T-helper 2 cell treated with Interferon-gamma antibody and Interleukin-4, amounts not matched to agents 5 μg/mL and 100 μg/mL, for 36 hours (primary cell): ENCODE data around the gene CCL18.
"Not testable (repeated sequence)": the region's sequence is repeated elsewhere in the genome, so short reads cannot be mapped to it uniquely, and the experiment has no call there.

Source experiments
- DNase-seq: peaks from one replicate; pipeline ENCODE4 v3.0.0; 2021; ENCODE audit warnings: low spot score
- H3K27ac Mint-ChIP-seq: one replicate; pipeline ENCODE4 v1.8.0; 2021; ENCODE audit warnings: mild to moderate bottlenecking, mixed read lengths
- H3K27me3 Mint-ChIP-seq: one replicate; pipeline ENCODE4 v1.8.0; 2021; ENCODE audit warnings: low read depth, mixed read lengths
- H3K36me3 Mint-ChIP-seq: one replicate; pipeline ENCODE4 v1.8.0; 2021; ENCODE audit warnings: low read depth, mixed read lengths
- H3K4me1 Mint-ChIP-seq: one replicate; pipeline ENCODE4 v1.8.0; 2021; ENCODE audit warnings: low read depth, mixed read lengths
- H3K4me3 Mint-ChIP-seq: one replicate; pipeline ENCODE4 v1.8.0; 2022; ENCODE audit warnings: mild to moderate bottlenecking, moderate library complexity, mixed read lengths
- H3K9me3 Mint-ChIP-seq: one replicate; pipeline ENCODE4 v1.8.0; 2021; ENCODE audit warnings: mixed read lengths

CCL18 gene

DNA sequence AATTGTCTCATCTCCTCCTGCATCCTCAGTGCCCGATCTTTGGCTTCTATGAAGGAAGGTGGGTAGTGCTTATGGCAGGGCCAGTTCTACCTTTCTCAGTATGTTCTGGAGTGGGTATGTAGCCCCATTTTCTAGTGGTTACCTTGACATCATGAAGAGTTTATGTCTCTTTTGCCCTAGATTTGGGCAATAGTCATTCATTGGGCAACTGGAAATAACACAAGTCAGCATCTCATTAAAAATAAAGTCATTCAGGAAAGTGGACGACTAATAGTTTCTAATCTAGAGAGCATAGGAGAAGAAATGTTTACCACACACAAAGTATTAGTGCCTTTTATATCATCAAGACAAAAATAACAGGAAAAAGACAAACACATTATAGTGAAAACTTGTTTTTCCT, 19.6 kb downstream of the CCL18 start:
- not testable (repeated sequence) for H3K9me3 Mint-ChIP-seq, H3K27ac Mint-ChIP-seq, H3K36me3 Mint-ChIP-seq, DNase-seq, H3K4me3 Mint-ChIP-seq
- Mint-ChIP-seq H3K27me3 (peaks cover 14% of the 10 kb centered on the region), H3K4me1 (peaks cover 16% of the 10 kb centered on the region)

DNA sequence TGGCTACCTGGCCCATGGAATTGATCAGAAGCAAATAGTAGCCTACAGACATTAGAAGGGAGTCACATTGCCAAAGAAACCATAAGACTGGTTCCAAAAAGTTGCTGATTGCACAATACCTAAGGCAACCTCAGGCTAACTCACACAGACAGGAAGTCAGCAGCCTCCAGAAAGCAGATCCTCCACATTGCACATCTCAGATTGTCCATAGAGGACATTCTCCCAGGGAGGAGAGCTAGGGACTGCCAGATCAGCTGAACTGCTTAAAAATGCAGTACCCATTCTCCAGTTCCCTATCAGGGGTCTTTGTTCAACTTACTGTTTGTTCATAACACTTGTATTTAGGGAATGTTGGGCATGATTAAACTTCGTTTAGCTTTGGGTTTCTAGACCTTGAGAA, 21.7 kb downstream of the CCL18 start:
- Mint-ChIP-seq H3K9me3 (no peaks in the 10 kb centered on the region), H3K4me3 (no peak overlapping the region), H3K36me3 (no peaks in the 10 kb centered on the region), H3K4me1 (peaks cover 28% of the 10 kb centered on the region), H3K27ac (no peak overlapping the region), H3K27me3 (peaks cover 9% of the 10 kb centered on the region)
- DNase-seq = no peak

DNA sequence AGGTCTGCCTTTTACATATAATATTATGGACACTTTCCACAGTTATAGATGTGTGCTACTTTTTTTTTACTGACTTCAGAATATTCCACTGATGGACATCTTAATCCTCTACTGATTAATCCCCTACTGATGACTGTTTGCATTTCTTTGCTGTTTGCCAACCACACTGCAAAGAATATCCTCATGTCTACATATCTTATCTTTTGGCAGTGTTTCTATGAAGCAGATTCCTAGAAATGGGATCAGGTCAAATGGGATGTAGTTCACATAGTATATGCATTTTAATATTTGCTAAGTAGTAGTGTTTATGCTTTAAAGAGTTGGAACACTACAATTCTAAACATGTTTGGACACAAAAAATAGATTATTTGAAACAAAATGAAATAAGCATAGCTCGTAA, 22.7 kb downstream of the CCL18 start:
- no peak for DNase-seq
- Mint-ChIP-seq H3K4me1 (peaks cover 32% of the 10 kb centered on the region), H3K36me3 (no peaks in the 10 kb centered on the region), H3K27ac (no peak overlapping the region), H3K4me3 (no peak overlapping the region), H3K27me3 (peaks cover 14% of the 10 kb centered on the region), H3K9me3 (no peaks in the 10 kb centered on the region)

DNA sequence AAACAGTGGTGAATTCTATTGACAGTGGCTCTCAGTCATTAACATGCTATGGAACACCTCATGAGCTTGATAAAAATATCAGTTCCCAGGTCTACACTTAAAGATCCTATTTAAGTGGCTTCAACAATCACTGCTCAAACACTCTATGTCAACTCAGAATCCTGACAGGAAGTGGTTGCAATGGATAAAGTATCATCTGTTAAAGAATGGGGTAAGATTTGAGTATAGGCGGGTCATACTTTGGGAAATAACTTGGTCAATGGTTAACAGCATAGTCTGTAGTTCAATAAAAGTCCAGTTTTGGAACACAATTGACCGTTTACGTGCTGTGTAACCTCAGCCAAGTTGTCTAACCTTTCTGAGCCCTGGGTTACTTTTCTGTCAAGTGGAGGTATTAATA, 23.4 kb downstream of the CCL18 start:
- Mint-ChIP-seq H3K27me3 (peaks cover 15% of the 10 kb centered on the region), H3K4me1 (peaks cover 29% of the 10 kb centered on the region)
- not testable (repeated sequence) for H3K4me3 Mint-ChIP-seq, H3K36me3 Mint-ChIP-seq, H3K9me3 Mint-ChIP-seq, DNase-seq, H3K27ac Mint-ChIP-seq

DNA sequence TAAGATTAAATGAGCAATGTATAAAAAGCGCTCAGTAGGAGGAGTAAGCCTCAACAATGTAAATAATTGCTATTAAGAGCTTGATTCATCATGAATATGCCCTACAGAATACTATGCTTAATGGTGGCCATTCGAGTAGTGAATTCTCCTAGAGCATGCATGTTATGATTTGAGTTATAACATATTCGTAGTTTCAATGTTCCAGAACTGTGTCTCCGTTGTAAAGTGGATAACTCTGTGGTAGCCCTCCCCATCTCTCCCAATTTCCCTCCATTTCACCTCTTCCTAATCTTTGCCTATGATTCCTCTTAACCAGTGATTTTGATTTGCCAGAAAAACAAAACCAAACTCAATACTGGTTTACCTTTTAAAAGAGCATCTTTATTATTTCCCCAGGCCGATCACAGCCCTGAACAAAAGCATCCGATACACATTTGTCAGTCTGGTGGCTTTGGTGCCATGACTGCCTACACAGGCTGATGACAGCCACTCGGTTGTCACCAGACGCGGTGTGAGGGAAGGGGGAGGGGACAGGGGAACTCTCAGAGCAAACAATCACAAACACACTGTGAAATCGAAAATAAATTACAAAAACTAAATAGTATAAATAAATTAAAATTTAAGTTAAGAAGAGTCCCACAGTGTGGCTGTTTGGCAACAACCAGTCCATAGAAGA, 24.0 kb downstream of the CCL18 start:
- peaks cover 15% of the 10 kb centered on the region for H3K27me3 Mint-ChIP-seq
- peaks cover 29% of the 10 kb centered on the region for H3K4me1 Mint-ChIP-seq
- not testable (repeated sequence) for H3K36me3 Mint-ChIP-seq, H3K9me3 Mint-ChIP-seq, H3K27ac Mint-ChIP-seq, H3K4me3 Mint-ChIP-seq, DNase-seq

DNA sequence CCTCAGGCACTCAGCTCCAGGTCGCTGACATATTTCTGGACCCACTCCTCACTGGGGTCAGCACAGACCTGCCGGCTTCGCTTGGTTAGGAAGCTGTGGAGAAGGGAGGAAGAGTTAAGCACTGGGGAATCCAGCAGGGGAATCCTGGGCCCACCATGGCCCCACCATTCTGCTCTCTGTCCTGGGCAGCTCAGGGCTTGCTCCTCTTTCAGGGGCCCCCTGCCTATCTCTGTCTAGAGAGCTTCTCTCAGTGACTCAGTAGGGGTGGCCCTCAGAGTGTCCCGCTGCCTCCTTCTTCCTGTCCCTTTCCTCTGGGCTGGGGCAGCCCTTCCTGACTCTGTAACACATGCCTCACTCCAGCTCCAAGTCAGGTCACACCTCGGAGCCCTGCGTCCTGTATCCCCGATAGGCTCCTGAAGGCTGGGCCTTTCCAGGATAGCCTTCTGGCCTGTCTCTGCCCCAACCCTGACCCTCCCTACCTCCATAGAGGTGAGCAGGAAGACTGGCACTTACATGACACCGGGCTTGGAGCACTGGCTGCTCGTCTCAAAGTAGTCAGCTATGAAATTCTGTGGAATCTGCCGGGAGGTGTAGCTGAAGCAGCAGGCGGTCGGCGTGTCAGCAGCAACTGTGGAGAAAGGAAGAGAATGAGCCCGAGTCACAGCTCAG, 24.7 kb downstream of the CCL18 start:
- no peaks in the 10 kb centered on the region for H3K9me3 Mint-ChIP-seq
- H3K4me3 Mint-ChIP-seq = no peak overlapping the region
- H3K27me3 Mint-ChIP-seq = peaks cover 19% of the 10 kb centered on the region
- H3K4me1 Mint-ChIP-seq = peaks cover 29% of the 10 kb centered on the region
- no peak for DNase-seq
- no peaks in the 10 kb centered on the region for H3K36me3 Mint-ChIP-seq
- no peak overlapping the region for H3K27ac Mint-ChIP-seq

DNA sequence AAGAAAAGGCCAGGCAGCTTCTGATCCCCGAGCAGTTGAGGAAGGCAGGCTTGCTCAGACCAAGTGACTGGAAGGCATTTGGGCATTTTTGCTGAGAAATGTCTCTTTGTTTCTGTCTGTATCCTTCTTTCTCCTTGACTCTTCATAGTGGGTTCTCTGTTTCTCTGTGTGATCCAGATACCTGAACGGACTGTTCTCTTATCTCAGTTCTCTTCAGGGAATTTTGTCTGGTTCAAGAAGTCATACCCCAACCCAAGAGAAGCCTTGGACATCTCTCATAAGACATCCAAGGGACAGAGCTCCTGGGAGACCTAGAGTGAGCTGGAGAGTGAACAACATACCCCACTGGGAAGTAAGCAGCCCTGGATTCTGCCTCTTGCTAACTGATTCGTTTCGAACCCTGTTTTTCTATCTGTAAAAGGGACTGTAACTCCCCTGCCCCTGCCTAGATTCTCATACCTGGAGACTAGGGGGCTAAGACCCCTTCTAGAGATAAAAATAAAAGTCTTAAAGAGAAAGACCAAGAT, 25.3 kb downstream of the CCL18 start:
- no peak overlapping the region for H3K27ac Mint-ChIP-seq
- no peaks in the 10 kb centered on the region for H3K9me3 Mint-ChIP-seq
- H3K27me3 Mint-ChIP-seq = peaks cover 21% of the 10 kb centered on the region
- no peak for DNase-seq
- no peak overlapping the region for H3K4me3 Mint-ChIP-seq
- H3K4me1 Mint-ChIP-seq = peaks cover 29% of the 10 kb centered on the region
- no peaks in the 10 kb centered on the region for H3K36me3 Mint-ChIP-seq

DNA sequence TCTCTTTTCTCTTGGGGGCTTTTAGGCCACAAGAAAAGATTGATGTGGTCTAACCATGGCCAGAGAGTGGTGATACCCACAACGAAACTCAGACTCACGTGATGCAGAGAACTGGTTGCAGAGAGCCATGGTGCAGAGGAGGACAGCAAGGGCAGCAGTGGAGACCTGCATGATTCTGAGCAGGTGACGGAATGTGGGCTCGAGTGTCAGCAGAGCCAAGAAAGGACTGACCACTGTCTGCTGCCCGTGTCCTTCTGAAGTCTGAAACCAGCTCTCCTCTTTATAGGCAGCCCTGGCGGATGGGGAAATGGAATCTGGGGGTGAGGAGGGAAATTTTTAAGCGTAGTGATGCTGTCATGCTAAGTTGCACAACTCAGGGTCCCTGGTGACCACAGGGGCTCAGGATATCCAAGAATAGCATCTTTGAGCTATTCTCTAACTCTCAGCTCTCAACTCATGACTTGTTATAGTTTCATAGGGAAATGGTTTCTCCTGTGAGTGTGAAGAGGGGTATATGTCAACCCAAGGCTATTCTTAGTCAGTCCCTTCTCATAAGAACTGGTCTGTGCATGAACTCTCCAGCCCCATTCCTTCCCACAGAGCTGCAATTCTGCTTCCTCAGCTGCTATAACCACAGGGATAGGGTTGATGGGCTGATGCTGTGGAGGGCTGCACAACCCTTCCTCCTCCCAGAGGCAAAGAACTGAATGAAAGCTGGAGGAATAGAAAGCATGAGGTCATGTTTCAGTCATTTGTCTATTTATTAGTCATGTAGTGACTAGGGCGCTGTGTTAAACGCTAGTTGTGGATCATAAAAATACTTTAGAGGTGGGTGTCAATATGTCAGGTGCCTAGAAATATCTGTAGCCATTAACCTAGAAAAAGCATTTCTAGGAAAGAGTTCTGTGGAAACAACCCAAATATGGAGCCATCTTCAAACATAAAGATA, 26.1 kb downstream of the CCL18 start, which contains the start of gene CCL3:
Gene CCL3 (minus strand): TSS at position 256 of the 949 bp plus-strand sequence. CDS start 85 bp downstream, at position 171.
- peak within 1 kb of the TSS; percentile 24 for H3K4me3 Mint-ChIP-seq
- H3K27me3 Mint-ChIP-seq = peaks cover 21% of the 10 kb centered on the region
- no peaks in the 10 kb centered on the region for H3K9me3 Mint-ChIP-seq
- peaks cover 29% of the 10 kb centered on the region for H3K4me1 Mint-ChIP-seq
- H3K27ac Mint-ChIP-seq = peak within 1 kb of the TSS; percentile 34
- H3K36me3 Mint-ChIP-seq = no peaks in the 10 kb centered on the region
- peak; percentile 56 for DNase-seq

DNA sequence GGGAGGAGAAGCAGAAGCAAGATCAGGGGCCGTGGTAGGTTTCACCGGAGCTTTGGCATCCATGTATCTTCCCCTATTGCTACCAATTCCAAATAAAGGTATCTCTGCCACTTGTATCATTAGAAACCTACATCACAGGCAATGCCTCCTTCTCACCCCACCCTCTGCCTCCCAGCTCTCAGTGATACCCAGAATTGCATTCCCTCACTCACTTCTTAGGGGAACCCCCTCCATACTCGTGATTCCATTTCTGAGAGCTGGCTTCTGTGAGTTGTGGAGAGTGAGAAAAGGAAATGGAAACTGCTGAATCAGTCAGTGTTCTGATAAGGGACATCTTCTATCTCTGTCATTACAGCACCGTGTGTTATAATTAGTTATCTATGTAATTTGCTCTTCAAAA, 28.2 kb downstream of the CCL18 start:
- H3K27ac Mint-ChIP-seq = no peak overlapping the region
- H3K27me3 Mint-ChIP-seq = peaks cover 17% of the 10 kb centered on the region
- peak; percentile 61 for DNase-seq
- no peaks in the 10 kb centered on the region for H3K9me3 Mint-ChIP-seq
- no peak overlapping the region for H3K4me3 Mint-ChIP-seq
- peaks cover 25% of the 10 kb centered on the region for H3K4me1 Mint-ChIP-seq
- H3K36me3 Mint-ChIP-seq = no peaks in the 10 kb centered on the region

DNA sequence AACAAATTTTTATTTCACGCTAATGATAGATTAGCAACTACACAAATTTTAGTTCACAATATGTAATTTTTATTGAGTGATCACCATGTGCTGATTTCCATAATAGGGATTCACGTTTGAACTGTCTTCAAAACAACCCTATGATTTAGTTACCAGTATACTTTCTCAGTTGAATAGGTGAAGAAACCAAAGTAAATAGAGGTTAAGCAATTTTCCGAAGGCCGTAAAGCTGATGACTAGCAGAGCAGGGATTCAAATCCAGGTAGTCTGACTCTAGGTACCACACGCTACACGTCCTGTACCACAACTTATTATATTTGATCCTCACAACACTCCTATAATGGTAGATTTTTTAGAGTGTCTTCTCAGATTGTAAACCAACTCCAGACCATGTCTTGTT, 28.6 kb downstream of the CCL18 start:
- H3K27ac Mint-ChIP-seq, H3K9me3 Mint-ChIP-seq, DNase-seq, H3K4me3 Mint-ChIP-seq, H3K36me3 Mint-ChIP-seq: not testable (repeated sequence)
- Mint-ChIP-seq H3K4me1 (peaks cover 25% of the 10 kb centered on the region), H3K27me3 (peaks cover 17% of the 10 kb centered on the region)

DNA sequence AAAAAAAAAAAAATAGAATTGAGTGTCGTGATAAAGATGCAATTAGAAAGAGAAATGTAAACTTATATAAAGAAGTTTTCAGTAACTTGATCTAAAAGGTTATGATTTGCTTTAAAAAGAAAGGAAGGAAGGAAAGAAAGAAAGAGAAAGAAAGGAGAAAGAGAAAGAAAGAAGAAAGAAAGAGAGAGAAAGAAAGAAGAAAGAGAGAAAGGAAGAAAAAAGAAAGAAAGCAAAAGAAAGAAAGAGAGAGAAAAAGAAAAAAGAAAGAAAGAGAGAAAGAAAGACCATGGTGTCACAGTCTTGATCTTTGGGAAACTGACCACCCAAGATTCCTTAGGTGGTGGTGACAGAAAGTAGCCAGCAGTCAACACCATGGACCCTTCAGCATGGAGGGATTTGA, 30.2 kb downstream of the CCL18 start:
- Mint-ChIP-seq H3K9me3 (no peaks in the 10 kb centered on the region), H3K4me1 (peaks cover 22% of the 10 kb centered on the region), H3K4me3 (no peak overlapping the region), H3K27me3 (peaks cover 14% of the 10 kb centered on the region), H3K27ac (no peak overlapping the region), H3K36me3 (no peaks in the 10 kb centered on the region)
- DNase-seq = no peak

DNA sequence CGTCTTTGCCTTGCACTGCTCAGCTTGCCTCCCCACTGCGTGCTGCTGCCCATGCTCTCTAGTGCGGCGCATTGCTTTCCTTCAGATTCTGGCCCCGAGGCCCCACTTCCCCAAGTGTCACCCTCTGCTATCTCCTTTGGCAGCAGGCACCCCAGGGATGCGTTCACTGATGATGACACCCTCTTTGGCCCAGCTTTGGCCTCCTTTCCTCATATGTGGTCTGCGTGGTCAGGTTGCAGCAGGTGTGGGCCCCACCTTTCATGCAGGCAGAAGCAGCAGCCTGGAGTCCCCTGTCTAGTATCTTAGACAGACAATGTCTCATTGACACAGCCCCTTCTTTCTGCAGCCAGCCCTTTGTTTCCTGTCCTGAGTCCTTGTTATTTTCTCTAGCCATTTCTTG, 30.7 kb downstream of the CCL18 start:
- Mint-ChIP-seq H3K4me3 (no peak overlapping the region), H3K9me3 (no peaks in the 10 kb centered on the region), H3K27ac (no peak overlapping the region), H3K36me3 (no peaks in the 10 kb centered on the region), H3K4me1 (peaks cover 20% of the 10 kb centered on the region), H3K27me3 (peaks cover 14% of the 10 kb centered on the region)
- no peak for DNase-seq

DNA sequence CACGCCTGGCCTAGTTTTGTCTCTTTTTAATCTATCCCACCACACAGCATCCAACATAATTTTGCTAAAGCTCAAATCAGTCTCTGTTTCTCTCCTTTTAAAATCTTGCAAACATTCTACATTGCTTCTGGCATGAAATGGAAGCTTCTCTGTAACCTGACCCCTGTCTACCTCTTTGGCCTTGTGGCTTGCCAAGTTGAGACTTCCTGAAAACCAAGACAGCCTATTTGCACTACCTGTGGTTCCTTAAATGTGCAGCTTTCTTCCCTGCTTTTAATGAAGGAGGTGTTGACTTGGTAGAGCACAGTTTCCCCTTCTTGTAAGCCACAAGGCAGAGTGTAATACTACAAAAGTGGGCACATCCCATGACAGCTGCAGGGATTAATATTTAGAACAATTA, 31.9 kb downstream of the CCL18 start:
- no peak overlapping the region for H3K27ac Mint-ChIP-seq
- H3K27me3 Mint-ChIP-seq = peaks cover 12% of the 10 kb centered on the region
- peaks cover 13% of the 10 kb centered on the region for H3K4me1 Mint-ChIP-seq
- DNase-seq = no peak
- no peaks in the 10 kb centered on the region for H3K36me3 Mint-ChIP-seq
- no peak overlapping the region for H3K4me3 Mint-ChIP-seq
- no peaks in the 10 kb centered on the region for H3K9me3 Mint-ChIP-seq

DNA sequence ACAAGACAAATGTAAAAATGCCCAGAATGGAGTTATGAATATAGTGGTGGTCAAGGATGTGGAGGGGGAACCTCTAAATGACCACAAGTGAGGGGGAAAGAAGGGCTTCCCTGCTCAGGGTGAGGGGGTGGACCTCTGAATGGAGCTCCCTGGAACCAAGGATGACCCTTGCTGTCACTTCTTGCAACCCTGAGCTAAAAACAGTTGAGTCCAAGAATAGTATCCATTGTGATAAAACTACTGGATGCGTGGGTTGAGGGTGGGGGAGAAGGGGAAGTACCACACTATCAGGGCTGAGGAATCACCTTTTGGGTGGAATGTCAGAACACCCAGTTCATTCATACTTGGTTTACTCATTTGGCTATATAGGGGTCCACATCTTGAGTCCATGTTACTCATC, 34.9 kb downstream of the CCL18 start:
- H3K9me3 Mint-ChIP-seq, H3K4me1 Mint-ChIP-seq, DNase-seq, H3K27me3 Mint-ChIP-seq, H3K36me3 Mint-ChIP-seq, H3K4me3 Mint-ChIP-seq, H3K27ac Mint-ChIP-seq: not testable (repeated sequence)
